T47D (cell line): Measurements from ENCODE around the gene CORO2B.

Source experiments
- DNase-seq, 2 experiments: peaks; one replicate each; pipeline versions ENCODE4 v3.0.0 to v3.0.0-alpha.2; 2011 to 2012; ENCODE audit warnings: low read depth in 1 of 2, low spot score in 1 of 2
- JUND ChIP-seq: IDR thresholded peaks from 2 replicates; pipeline ENCODE4 v1.6.1; 2012; ENCODE audit warnings: low read depth
- in situ Hi-C: cut with HindIII; loops from 2 replicates; pipeline ENCODE4 v1.10.0; 2016; ENCODE audit warnings: low sequenced_read_pairs, low pct_unique_long_range_greater_than_20kb

Gene CORO2B

GRCh38 chr15:68713874-68714273 is 135.1 kb downstream of the CORO2B start:
- TF ChIP-seq JUND, result no peak
- in situ Hi-C loops, result no loop called here
- no peak for DNase-seq

- no peak for TF ChIP-seq JUND
- DNase-seq, result no peak
- in situ Hi-C loops, result no loop called here
These were observed 136.3 kb downstream of the CORO2B start for GRCh38 chr15:68715111-68715510.

- in situ Hi-C loops, result no loop called here
- no peak for TF ChIP-seq JUND
- no peak for DNase-seq
These were observed 139.2 kb downstream of the CORO2B start for GRCh38 chr15:68717951-68718350.

DNA sequence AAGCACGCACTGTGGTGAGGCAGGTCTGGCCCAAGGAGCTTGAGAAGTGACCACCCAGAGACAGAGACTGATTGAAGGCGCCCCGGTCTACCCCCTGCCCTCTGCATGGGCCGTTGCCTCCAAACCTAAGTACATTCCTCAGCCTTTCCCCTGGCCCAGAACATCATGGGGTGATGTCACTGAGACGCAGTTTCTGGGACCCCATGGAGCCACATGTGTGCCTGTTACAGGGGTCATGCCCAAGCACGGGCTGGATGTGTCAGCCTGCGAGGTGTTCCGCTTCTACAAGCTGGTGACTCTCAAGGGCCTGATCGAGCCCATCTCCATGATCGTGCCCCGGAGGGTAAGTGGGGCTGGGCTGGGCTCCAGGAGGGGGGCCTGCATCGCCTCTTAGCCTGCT is 139.7 kb downstream of the CORO2B start:
- in situ Hi-C loops, result no loop called here
- DNase-seq, result no peak
- TF ChIP-seq JUND, result no peak

DNA sequence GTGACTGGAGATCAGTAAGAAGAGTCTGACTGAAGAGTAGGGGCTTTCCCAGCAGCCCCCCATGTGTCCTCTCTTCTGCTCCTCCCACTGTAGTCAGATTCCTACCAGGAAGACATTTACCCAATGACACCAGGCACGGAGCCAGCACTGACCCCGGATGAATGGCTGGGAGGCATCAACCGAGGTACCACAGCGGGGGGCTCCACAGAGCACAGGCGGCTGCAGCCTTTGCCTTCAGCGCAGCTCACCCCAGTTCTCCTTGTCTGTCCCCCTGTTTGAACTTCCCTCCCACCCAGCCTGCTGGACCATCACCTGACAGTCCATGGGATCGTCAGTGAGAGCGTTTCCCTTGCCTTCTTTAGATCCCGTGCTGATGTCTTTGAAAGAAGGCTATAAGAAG is 140.3 kb downstream of the CORO2B start:
- TF ChIP-seq JUND, result no peak
- in situ Hi-C loops, result no loop called here
- no peak for DNase-seq

DNA sequence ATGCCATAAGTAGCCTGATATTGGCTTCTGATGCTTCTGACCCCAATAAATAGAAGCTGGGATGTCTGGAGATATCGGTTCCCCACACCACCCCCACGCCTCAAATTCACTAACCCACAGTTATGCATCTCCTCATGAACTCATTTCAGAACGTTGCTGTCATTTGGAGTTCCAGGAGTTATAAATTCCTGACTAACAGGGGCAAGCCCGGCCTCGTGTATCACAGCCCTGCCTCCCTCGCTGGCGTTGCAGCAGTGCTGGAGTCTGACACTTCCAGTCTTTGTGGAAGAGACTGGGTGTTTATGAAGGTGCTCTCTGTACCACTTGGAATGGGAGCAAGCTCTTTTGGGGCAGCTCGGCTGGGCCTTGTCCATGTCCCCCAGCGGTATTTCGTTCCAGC is 140.9 kb downstream of the CORO2B start:
- in situ Hi-C loops, result no loop called here
- no peak for DNase-seq

DNA sequence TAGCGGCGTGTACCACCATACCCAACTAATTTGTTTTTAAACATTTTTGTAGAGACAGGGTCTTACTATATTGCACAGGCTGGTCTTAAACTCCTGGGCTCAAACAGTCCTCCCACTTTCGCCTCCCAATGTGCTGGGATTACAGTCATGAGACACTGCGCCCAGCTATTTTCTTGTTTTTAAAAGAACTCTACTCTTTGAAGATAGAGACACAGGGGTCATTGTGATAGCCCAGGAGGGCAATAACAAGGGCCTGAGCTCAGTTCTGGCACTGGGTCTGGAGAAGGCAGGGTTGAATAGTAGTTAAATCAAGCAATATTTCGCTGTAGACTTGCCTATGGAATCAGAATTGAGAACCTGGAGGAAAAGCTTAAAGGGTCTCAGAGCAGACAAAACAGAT is 143.1 kb downstream of the CORO2B start:
- TF ChIP-seq JUND, result no peak
- in situ Hi-C loops, result no loop called here
- no peak for DNase-seq

More for the DNA sequence above, 140.9 kb downstream of the CORO2B start:
- TF ChIP-seq JUND, result no peak

GRCh38 chr15:68725736-68726135 is 146.9 kb downstream of the CORO2B start:
- DNase-seq, result no peak
- no peak for TF ChIP-seq JUND
- in situ Hi-C loops, result no loop called here

- no peak for TF ChIP-seq JUND
- DNase-seq, result no peak
- in situ Hi-C loops, result no loop called here
These were observed 147.5 kb downstream of the CORO2B start for GRCh38 chr15:68726246-68726645.

- no peak for DNase-seq
- in situ Hi-C loops, result no loop called here
- TF ChIP-seq JUND, result no peak
These were observed 151.1 kb downstream of the CORO2B start for GRCh38 chr15:68729789-68730411.

DNA sequence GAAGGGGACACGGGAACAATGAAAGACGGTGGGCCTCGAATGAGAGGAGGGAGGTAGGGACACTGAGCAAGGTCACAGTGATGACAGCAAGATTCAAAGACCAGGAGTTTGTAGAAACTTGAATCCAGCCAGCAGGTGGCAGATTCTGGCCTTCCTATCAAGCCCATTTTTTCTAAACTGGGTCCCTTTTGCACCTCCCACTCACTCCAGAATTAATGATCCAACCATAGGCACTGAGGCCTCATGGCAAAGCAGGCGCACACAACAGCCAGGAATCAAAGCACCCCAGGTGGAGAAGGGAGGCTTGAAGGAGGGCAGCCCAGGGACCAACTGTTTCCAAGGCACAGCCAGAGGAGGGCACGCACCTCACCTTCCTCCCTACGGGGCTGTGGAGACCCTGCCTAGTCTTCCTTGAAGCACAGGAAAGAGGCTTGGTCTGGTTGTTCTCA is 151.7 kb downstream of the CORO2B start:
- DNase-seq, result peak in 1 of 2 experiments; percentile 67
- in situ Hi-C loops, result no loop called here
- no peak for TF ChIP-seq JUND

DNA sequence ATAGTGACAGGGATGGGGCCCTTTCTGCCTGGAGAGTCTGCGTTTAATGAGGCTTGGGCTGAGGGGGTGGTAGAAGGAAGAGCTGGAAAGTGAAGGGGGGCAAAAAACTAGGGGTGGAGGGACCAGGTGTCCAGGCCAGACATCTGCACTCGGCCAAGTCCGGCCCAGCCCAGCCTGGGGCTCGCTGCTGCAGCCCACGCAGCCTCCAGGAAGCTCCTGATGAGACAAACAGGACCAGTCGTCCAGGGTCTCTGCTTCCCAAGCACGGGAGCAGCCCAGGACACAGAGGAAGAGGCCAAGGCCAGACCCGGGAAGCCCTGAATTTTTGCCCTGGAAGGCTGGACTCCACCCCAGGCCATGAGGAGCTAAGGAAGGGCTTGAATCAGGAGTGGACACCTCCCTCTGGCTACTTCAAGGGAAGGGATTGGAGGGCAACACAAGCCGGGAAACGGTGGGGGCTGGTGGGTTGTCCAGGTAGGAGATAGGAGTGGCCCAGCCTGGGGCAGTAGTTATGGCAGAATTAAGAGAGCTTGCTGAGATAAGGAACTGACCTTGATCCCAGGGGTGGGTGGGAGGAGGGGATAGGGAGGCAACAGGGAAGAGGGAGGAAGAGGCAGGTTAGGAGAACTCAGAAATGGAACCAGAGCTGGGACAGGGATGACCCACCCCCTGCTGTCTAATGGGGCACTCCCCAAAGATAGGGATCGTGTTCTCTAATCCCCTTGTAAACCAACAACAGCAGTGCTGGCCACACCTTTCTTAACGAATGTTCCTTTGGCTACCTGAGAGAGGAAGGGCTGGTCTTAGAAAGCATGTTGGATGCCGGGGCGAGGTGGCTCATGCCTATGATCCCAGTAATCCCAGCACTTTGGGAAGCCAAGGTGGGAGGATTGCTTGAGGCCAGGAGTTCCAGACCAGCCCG is 152.4 kb downstream of the CORO2B start:
- in situ Hi-C loops, result no loop called here
- no peak for DNase-seq
- no peak for TF ChIP-seq JUND

DNA sequence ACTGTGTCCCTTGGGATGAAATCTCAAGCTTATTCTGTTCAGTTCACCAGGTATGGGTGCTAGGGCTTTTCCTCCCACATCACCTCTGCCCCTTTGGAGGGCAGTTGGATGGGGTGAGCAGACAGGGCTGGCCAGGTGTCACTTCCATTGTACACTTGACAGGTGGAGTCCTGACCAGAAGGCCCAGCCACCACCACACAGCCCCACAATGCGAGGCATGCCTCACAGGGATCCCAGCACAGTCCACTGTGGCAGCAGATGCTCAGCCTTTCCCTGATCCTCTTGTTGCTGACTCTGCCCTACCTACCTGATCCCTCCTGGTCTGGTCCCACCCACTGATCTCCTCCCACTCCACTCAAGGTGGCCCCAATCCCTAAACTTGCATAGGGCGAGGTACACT is 153.7 kb downstream of the CORO2B start:
- no peak for DNase-seq
- no peak for TF ChIP-seq JUND
- in situ Hi-C loops, result no loop called here

- in situ Hi-C loops, result no loop called here
- DNase-seq, result no peak
- no peak for TF ChIP-seq JUND
These were observed 154.9 kb downstream of the CORO2B start for GRCh38 chr15:68733666-68734065.
